ENCODE results near the gene RPS19BP1. TPM values are rescaled to one million over a fixed set of nuclear protein-coding genes. Genes with fewer than 3 reads are reported as not detected.
A peak's percentile ranks its signal among the peaks of the same experiment; 100 is the strongest.
"Not testable (repeated sequence)": the region's sequence is repeated elsewhere in the genome, so short reads cannot be mapped to it uniquely, and the experiment has no call there.

The RPS19BP1 gene
- total RNA-seq, 1 donor from 2014 or later = 58.2 TPM

GRCh38 chr22:39520226-39521105 lies 12.1 kb downstream of the RPS19BP1 start, which contains the start of gene ATF4:
ATF4 (plus strand) TSS chr22:39520562; CDS start chr22:39521446, 884 bp downstream.
- ATAC-seq = peak; percentile 75
- intact Hi-C loops (cut with DNase I) = loop anchor here (10.0 kb wide), 2 partner anchors 116 to 346 kb away; no protein-coding TSS in a partner anchor
- DNase-seq (ENCODE audit: low spot score) = peak; percentile 97

- intact Hi-C loops (cut with DNase I) = loop anchor here (10.0 kb wide), 3 partner anchors 115 to 345 kb away; no protein-coding TSS in a partner anchor
- ATAC-seq (peak; percentile 95), DNase-seq (ENCODE audit: low spot score) (peak; percentile 98)
These were observed 12.8 kb downstream of the RPS19BP1 start for GRCh38 chr22:39519681-39520225.

GRCh38 chr22:39518996-39519680 lies 13.4 kb downstream of the RPS19BP1 start:
- intact Hi-C loops (cut with DNase I) = loop anchor here (10.0 kb wide), 1 partner anchor 194 kb away; no protein-coding TSS in a partner anchor
- no peak for DNase-seq (ENCODE audit: low spot score)
- no peak for ATAC-seq

DNA sequence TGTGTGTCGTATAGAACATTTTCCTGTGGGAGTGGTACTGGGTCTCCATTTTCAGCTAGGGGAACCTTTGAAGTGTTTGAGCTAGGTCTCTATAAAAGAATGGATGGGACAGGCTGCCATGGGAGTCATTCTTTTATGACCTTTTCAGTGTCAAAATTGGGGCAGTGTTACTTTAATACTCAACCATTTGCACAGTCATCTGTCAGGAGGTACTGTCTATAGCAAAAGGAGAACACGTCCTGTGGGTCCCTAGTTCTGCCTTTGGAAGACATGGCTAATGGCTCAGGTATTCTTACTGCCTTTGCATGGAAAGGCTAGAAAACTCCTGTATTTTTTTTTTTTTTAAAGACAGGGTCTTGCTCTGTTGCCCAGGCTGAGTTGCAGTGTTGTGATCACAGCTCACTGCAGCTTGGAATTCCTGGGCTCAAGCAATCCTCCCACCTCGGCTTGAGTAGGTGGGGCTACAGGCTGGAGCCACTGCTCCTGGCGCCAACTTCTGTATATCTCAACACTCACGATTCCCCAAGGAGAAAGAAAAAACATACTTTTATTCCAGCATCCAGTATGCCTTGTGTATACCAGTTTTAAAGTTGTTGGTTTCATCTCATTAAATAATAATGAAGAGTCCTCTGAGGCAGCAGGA lies 14.3 kb downstream of the RPS19BP1 start:
- DNase-seq (ENCODE audit: low spot score) = no peak
- no peak for ATAC-seq
- intact Hi-C loops (cut with DNase I) = loop anchor here (10.0 kb wide), 1 partner anchor 193 kb away; no protein-coding TSS in a partner anchor

DNA sequence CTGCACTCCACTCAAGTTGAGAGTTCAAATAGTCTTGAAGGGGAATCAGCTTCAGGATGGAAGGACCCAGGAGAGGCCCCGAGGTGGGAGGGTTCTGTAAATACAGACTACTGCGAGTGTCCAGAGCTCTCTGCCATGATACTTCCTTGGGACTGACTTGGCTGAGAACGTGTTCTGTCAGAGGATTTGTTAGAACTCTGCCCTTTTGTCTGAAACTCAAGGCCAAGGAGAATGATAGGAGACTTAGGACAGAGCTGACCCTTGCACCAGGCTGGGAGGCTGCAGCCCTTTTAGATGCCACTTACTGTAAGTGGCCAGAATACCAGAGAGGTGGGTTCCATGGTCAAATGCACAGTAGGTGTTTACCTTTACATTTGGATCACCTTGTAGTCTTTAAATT lies 15.1 kb downstream of the RPS19BP1 start:
- DNase-seq (ENCODE audit: low spot score) (no peak), ATAC-seq (no peak)
- intact Hi-C loops (cut with DNase I) = loop anchor here (10.0 kb wide), 1 partner anchor 193 kb away; no protein-coding TSS in a partner anchor

- DNase-seq (ENCODE audit: low spot score) = no peak
- intact Hi-C loops (cut with DNase I) = loop anchor here (10.0 kb wide), 1 partner anchor 191 kb away; no protein-coding TSS in a partner anchor
- ATAC-seq = no peak
These were observed 17.1 kb downstream of the RPS19BP1 start for GRCh38 chr22:39515266-39516050.

GRCh38 chr22:39514373-39514973 lies 18.1 kb downstream of the RPS19BP1 start:
- peak; percentile 82 for DNase-seq (ENCODE audit: low spot score)
- ATAC-seq = peak; percentile 40
- intact Hi-C loops (cut with DNase I) = loop anchor here (10.0 kb wide), 1 partner anchor 190 kb away; no protein-coding TSS in a partner anchor

DNA sequence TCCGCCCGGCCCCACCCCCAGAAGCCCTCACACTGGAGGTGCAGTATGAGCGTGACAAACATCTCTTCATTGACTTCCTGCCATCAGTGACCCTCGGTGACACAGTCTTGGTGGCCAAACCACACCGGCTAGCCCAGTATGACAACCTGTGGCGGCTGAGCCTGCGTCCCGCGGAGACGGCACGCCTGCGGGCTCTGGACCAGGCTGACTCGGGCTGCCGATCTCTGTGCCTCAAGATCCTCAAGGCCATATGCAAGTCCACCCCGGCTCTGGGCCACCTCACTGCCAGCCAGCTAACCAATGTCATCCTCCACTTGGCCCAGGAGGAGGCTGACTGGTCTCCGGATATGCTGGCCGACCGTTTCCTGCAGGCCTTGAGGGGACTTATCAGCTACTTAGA lies 18.8 kb downstream of the RPS19BP1 start:
- DNase-seq (ENCODE audit: low spot score) (no peak), ATAC-seq (no peak)
- intact Hi-C loops (cut with DNase I) = loop anchor here (10.0 kb wide), 1 partner anchor 189 kb away; no protein-coding TSS in a partner anchor

DNA sequence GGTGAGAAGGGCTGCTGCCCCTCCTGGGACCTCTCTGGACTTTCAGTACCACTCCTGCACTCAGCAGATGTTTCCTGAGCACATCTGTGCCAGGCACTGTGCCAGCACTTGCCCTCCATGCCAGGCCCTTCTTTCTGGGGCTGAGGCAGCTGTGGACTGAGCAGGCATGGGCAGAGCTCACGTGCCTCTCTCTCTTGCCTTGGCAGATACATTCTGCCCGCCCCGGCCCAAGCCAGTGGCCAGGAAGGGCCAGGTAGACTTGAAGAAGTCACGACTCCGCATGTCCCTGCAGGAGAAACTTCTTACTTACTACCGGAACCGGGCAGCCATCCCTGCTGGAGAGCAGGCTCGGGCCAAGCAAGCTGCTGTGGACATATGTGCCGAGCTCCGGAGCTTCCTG lies 20.5 kb downstream of the RPS19BP1 start:
- DNase-seq (ENCODE audit: low spot score) = no peak
- intact Hi-C loops (cut with DNase I) = loop anchor here (10.0 kb wide), 1 partner anchor 187 kb away; no protein-coding TSS in a partner anchor
- no peak for ATAC-seq

DNA sequence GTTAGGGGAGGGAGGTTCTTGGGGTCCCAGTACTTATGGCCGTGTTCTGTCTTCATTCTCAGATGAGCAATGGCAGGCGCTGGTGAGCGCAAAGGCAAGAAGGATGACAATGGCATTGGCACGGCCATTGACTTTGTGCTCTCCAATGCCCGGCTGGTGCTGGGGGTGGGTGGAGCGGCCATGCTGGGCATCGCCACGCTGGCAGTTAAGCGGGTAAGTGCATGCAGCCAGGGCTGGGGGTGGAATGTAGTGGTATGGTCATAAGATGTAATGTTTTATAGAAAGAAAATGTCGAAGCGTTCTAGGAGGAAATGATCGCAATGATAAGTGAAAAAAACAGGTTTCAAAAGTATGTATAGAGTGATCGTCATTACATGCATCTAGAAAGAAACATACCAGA lies 21.3 kb downstream of the RPS19BP1 start:
- DNase-seq (ENCODE audit: low spot score) (no peak), ATAC-seq (no peak)
- intact Hi-C loops (cut with DNase I) = loop anchor here (10.0 kb wide), 1 partner anchor 186 kb away; no protein-coding TSS in a partner anchor

GRCh38 chr22:39510529-39511149 lies 21.9 kb downstream of the RPS19BP1 start:
- ATAC-seq (no peak), DNase-seq (ENCODE audit: low spot score) (no peak)
- intact Hi-C loops (cut with DNase I) = loop anchor here (10.0 kb wide), 1 partner anchor 186 kb away; no protein-coding TSS in a partner anchor

GRCh38 chr22:39508393-39508792 lies 24.2 kb downstream of the RPS19BP1 start:
- DNase-seq (ENCODE audit: low spot score) (no peak), ATAC-seq (no peak)
- intact Hi-C loops (cut with DNase I) = no loop called here

DNA sequence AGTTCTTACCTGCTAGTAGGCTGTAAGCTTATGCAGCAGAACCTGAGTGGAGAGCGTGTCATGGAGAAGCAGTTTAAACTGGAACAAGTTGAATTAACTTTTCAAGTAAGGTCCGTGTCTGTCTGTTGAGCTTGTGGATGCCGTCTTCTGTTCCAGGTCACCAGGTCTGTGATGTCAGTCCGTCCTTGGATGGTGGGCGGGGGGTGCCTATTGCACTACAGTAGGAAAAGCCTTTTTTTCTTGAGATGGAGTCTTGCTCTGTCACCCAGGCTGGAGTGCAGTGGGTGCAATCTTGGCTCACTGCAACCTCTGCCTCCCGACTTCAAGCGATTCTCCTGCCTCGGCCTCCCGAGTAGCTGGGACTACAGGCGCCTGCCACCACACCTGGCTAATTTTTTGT lies 25.5 kb downstream of the RPS19BP1 start:
- ATAC-seq; intact Hi-C loops (cut with DNase I); DNase-seq (ENCODE audit: low spot score): not testable (repeated sequence)

DNA sequence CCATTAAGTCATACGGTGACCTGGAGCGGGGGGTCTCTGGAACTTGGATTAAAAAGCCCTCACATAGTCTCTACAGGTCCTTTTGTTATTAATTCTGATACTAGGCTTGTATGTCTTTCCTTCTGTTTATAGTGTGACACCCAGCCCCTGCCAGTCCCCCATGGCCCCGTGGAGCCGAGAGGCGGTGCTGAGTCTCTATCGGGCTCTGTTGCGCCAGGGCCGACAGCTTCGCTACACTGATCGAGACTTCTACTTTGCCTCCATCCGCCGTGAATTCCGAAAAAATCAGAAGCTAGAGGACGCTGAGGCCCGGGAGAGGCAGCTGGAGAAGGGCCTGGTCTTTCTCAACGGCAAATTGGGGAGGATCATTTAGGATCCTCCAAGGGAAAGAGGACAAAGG lies 28.5 kb downstream of the RPS19BP1 start:
- DNase-seq (ENCODE audit: low spot score) = no peak
- no peak for ATAC-seq
- intact Hi-C loops (cut with DNase I) = no loop called here

- ATAC-seq (no peak), DNase-seq (ENCODE audit: low spot score) (no peak)
- intact Hi-C loops (cut with DNase I) = no loop called here
These were observed 28.9 kb downstream of the RPS19BP1 start for GRCh38 chr22:39503630-39504029.

DNA sequence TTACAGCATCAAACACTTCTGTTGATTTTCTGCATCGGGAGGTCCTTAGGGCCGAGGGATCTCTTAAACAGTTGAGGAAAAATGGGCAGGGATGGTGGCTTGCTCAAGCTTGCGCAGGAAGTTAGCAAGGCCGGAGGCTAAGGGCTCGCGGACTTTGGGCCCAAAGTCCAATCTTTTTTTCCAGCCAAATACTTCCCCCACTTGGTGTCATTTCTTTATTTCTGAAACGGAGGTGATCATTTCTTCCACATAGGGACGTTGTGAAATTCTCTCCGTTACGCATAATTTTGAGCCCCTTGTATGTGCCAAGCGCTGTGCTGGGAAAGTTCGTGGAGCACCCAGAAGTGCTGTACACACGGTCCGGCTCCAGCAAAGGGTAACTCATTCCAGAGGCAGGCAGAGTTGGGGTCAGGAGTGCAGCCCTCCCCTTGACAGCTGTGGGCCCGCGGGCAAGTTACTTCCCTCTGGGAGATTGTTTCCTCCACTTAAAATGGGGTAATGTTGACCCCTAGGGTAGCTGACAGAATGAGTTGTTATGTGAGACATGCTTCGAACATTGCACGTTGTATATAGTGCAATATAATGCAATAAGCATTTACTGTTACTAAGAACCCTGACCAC lies 29.6 kb downstream of the RPS19BP1 start:
- DNase-seq (ENCODE audit: low spot score) = no peak
- ATAC-seq = no peak
- intact Hi-C loops (cut with DNase I) = no loop called here
